Measurements from ENCODE around the gene GRK5.

GRK5 gene

GRCh38 chr10:119409906-119410305, 202.5 kb downstream of the GRK5 start:
- H3K27ac ChIP-seq = no peak overlapping the region
- no peak for TF ChIP-seq CTCF (conservative IDR thresholded peaks at IDR 0.05)

- H3K27ac ChIP-seq = no peak overlapping the region
- no peak for TF ChIP-seq CTCF (conservative IDR thresholded peaks at IDR 0.05)
Observed at GRCh38 chr10:119410361-119411116, 203.2 kb downstream of the GRK5 start.

GRCh38 chr10:119412244-119413092, 205.1 kb downstream of the GRK5 start:
- no peak for TF ChIP-seq CTCF (conservative IDR thresholded peaks at IDR 0.05)
- no peak overlapping the region for H3K27ac ChIP-seq

GRCh38 chr10:119413093-119413453, 205.7 kb downstream of the GRK5 start:
- TF ChIP-seq CTCF (conservative IDR thresholded peaks at IDR 0.05) = no peak
- H3K27ac ChIP-seq = no peak overlapping the region

GRCh38 chr10:119413471-119414080, 206.2 kb downstream of the GRK5 start:
- no peak overlapping the region for H3K27ac ChIP-seq
- TF ChIP-seq CTCF (conservative IDR thresholded peaks at IDR 0.05) = no peak

GRCh38 chr10:119414081-119414611, 206.8 kb downstream of the GRK5 start:
- H3K27ac ChIP-seq = no peak overlapping the region
- TF ChIP-seq CTCF (conservative IDR thresholded peaks at IDR 0.05) = no peak

- no peak for TF ChIP-seq CTCF (conservative IDR thresholded peaks at IDR 0.05)
- no peak overlapping the region for H3K27ac ChIP-seq
Observed at GRCh38 chr10:119415121-119415520, 207.8 kb downstream of the GRK5 start.
